ENCODE data around the gene USP47.

The USP47 gene

DNA sequence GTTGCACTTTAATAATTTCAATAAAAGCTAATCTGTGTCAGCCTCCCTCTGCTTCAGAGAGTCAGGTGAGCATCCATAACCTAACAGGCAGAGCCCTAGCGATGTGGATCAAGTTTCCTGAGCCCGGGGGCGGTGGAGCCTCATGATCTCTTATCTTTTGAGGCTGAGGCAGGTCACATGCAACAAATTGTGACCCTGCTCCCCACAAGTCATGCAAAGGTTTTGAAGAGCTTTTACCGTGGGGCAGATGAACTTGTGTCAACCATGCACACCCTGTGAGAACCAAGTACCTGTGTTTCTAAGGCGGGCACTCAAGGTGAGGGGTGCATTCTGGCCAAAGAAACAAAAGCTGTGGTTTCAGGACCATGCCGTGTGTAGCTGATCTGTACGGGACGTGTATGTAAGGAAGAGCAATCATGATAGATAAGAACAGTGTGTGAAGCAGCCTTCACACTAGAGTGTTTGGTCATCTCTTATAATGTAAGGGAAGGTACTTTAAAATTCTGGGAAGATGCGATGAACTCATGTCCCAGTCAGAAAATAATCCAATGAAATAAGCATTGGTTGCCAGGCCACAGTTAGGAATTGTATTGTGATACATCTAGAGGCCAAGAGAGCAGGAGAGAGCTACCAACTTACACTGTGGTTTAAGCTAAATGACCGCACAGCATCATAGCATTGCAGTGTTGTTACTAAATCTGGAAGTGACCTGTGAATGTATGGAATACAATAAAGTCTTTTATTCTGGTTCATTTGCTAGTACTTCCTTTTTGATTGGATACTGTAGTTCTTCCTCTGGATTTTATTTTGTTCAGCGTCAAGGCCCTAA, 116.8 kb downstream of the USP47 start:
- DNase-seq (ENCODE audit: low read depth) = no peak
- TF ChIP-seq CTCF (IDR thresholded peaks at IDR 0.05; ENCODE audit: insufficient read depth, low read depth, low read length, missing control alignments) = no peak
- H3K4me3 ChIP-seq (ENCODE audit: low read length) = no peak overlapping the region

- no peak overlapping the region for H3K4me3 ChIP-seq (ENCODE audit: low read length)
- TF ChIP-seq CTCF (IDR thresholded peaks at IDR 0.05; ENCODE audit: insufficient read depth, low read depth, low read length, missing control alignments) = no peak
- no peak for DNase-seq (ENCODE audit: low read depth)
These were observed 117.8 kb downstream of the USP47 start for GRCh38 chr11:11959601-11960000.

- no peak for DNase-seq (ENCODE audit: low read depth)
- TF ChIP-seq CTCF (IDR thresholded peaks at IDR 0.05; ENCODE audit: insufficient read depth, low read depth, low read length, missing control alignments) = no peak
- H3K4me3 ChIP-seq (ENCODE audit: low read length) = no peak overlapping the region
These were observed 118.9 kb downstream of the USP47 start for GRCh38 chr11:11960687-11961086.

DNA sequence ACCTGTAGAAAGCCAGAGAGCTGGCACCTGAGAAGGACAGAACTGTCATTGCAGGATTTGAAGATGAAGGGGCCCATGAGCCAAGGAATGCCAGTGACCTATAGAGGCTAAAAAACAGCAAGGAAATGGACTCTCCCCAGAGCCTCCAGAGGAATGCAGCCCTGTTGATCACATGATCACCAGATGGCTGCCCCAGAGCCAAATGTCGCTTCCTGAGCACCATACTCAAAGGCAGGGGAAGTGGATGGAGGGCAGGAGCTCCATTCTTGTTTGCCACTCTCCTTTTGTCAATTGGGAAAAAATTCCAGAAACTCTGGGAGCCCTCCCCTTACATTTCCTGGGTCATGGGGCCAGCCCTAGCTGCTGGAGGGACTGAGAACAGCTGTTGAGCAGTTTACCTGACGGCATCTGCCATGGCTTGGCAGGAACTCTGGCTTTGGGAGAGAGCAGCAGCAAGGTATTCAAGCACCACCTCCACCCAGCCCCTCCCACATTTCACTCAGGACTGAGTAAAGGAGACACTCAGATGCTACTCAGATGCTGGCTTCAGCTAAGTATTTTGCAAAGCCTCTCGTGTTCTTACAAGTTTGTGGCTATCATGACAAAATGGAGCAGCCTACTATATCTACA, 119.7 kb downstream of the USP47 start:
- TF ChIP-seq CTCF (IDR thresholded peaks at IDR 0.05; ENCODE audit: insufficient read depth, low read depth, low read length, missing control alignments) = no peak
- DNase-seq (ENCODE audit: low read depth) = peak; percentile 64
- no peak overlapping the region for H3K4me3 ChIP-seq (ENCODE audit: low read length)

- TF ChIP-seq CTCF (IDR thresholded peaks at IDR 0.05; ENCODE audit: insufficient read depth, low read depth, low read length, missing control alignments) = no peak
- no peak overlapping the region for H3K4me3 ChIP-seq (ENCODE audit: low read length)
- no peak for DNase-seq (ENCODE audit: low read depth)
These were observed 121.3 kb downstream of the USP47 start for GRCh38 chr11:11963067-11963466.

GRCh38 chr11:11963842-11964773, 122.3 kb downstream of the USP47 start:
- H3K4me3 ChIP-seq (ENCODE audit: low read length) = no peak overlapping the region
- no peak for TF ChIP-seq CTCF (IDR thresholded peaks at IDR 0.05; ENCODE audit: insufficient read depth, low read depth, low read length, missing control alignments)
- DNase-seq (ENCODE audit: low read depth) = no peak

Data from epithelial cell of esophagus (primary cell).